Upper lobe of right lung (tissue), 1 donor: ENCODE measurements around the gene AHNAK. TPM values are rescaled to one million over a fixed set of nuclear protein-coding genes. Genes with fewer than 3 reads are reported as not detected.
"Not testable (repeated sequence)": the region's sequence is repeated elsewhere in the genome, so short reads cannot be mapped to it uniquely, and the experiment has no call there.

Source experiments
- ATAC-seq: fragments of 200-7000 bp; cut with Tn5 transposase; one replicate; pipeline ENCODE4 v1.9.1; 2020; ENCODE audit warnings: mild to moderate bottlenecking, moderate library complexity
- DNase-seq: peaks from one replicate; pipeline ENCODE4 v3.0.0-alpha.2; 2020
- H3K27ac ChIP-seq: fragments of 200-600 bp; one replicate; pipeline ENCODE4 v1.8.0; 2022
- H3K27me3 ChIP-seq: fragments of 200-600 bp; one replicate; pipeline ENCODE4 v1.8.0; 2022; ENCODE audit warnings: mild to moderate bottlenecking
- H3K36me3 ChIP-seq: fragments of 200-600 bp; one replicate; pipeline ENCODE4 v1.8.0; 2022
- H3K4me1 ChIP-seq: fragments of 200-600 bp; one replicate; pipeline ENCODE4 v1.8.0; 2022
- H3K4me3 ChIP-seq: fragments of 200-600 bp; one replicate; pipeline ENCODE4 v1.8.0; 2022; ENCODE audit warnings: mild to moderate bottlenecking
- H3K9me3 ChIP-seq: fragments of 200-600 bp; one replicate; pipeline ENCODE4 v1.8.0; 2022
- CTCF ChIP-seq: fragments of 200-600 bp; IDR thresholded peaks from one replicate; pipeline ENCODE4 v1.8.0; 2022; ENCODE audit warnings: antibody characterized with exemption
- intact Hi-C: fragments of 100-400 bp; cut with DNase I; formaldehyde crosslinking; loops from one replicate; pipeline ENCODE4 v1.11.0; 2022
- total RNA-seq: library from RNA; stranded (reverse); fragmentation: NEBNext Ultra II Directional; extraction: Animal tissue kit (Norgen Biotek cat#: 25700); gene quantifications from one replicate; pipeline ENCODE4 v1.2.1, GENCODE V29; 2021
- donor health status: DM: no; HTN: yes; CAD: no; lungs with severe emphysema.

Gene AHNAK
- total RNA-seq, 1 donor from 2014 or later: 819 TPM

DNA sequence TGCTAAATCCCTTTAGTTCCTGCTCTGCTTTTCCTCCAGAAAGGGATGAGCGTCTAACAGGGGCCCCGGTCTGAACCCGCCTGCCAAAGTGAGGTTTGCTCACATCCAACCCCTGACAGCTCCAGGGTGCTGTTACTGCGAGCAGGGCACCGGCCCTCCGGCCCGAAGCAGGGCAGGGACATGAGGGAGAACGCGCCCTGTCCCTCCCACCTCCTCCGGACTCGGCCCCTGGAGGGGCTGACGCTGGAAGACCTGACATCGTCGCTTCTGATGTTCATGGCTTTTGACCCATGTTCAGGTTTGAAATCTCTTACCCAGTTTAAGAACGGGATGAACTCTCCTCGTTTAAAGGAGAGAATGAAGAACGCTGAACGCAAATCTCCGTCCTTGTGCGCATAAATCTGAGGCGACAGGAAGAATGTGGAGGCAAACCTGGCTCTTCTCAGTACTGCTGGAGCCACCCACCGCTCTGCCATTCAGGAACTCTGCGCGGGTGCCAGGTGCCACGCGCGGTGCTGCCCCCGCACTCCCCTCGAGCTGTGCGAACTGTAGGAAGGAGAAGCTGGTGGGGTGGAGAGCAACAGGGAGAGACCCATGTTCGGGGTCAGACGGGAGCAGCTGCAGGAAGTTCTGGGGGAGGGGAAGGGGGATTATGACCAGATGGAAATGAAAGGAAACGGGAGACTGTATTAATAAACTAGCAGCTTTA, 27.9 kb upstream of the AHNAK start:
- peak; percentile 74 for DNase-seq
- H3K4me1 ChIP-seq: peaks cover 32% of the 10 kb centered on the region
- H3K36me3 ChIP-seq: peaks cover 59% of the 10 kb centered on the region

GRCh38 chr11:62573592-62574362, 27.2 kb upstream of the AHNAK start, which contains the start of gene EEF1G:
EEF1G (minus strand) TSS chr11:62573891; CDS start chr11:62573842, 49 bp downstream.
- peaks cover 61% of the 10 kb centered on the region for H3K36me3 ChIP-seq
- peak; percentile 97 for ATAC-seq
- H3K27me3 ChIP-seq: no peaks in the 10 kb centered on the region
- intact Hi-C loops: no loop called here
- H3K27ac ChIP-seq: peak within 1 kb of the TSS; percentile 92
- peak within 1 kb of the TSS; percentile 90 for H3K4me3 ChIP-seq
- DNase-seq: peak; percentile 98
- no peak for TF ChIP-seq CTCF
- H3K9me3 ChIP-seq: no peaks in the 10 kb centered on the region
- H3K4me1 ChIP-seq: peaks cover 32% of the 10 kb centered on the region

More for the DNA sequence above, 27.9 kb upstream of the AHNAK start:
- H3K9me3 ChIP-seq: no peaks in the 10 kb centered on the region
- peak overlapping the region; percentile 92 for H3K27ac ChIP-seq
- ATAC-seq: peak; percentile 7
- TF ChIP-seq CTCF: no peak
- H3K4me3 ChIP-seq: peak overlapping the region; percentile 90
- H3K27me3 ChIP-seq: no peaks in the 10 kb centered on the region
- intact Hi-C loops: no loop called here

- intact Hi-C loops: no loop called here
- DNase-seq: peak; percentile 67
- Histone ChIP-seq H3K27ac (peak overlapping the region; percentile 83), H3K4me3 (peak overlapping the region; percentile 90), H3K9me3 (no peaks in the 10 kb centered on the region), H3K4me1 (peaks cover 32% of the 10 kb centered on the region), H3K27me3 (no peaks in the 10 kb centered on the region), H3K36me3 (peaks cover 61% of the 10 kb centered on the region)
- no peak for ATAC-seq
- TF ChIP-seq CTCF: no peak
Measured at GRCh38 chr11:62573006-62573591, 26.5 kb upstream of the AHNAK start.

GRCh38 chr11:62572431-62572830, 25.8 kb upstream of the AHNAK start:
- no peak for TF ChIP-seq CTCF
- Histone ChIP-seq H3K36me3 (peaks cover 64% of the 10 kb centered on the region), H3K9me3 (no peaks in the 10 kb centered on the region), H3K27me3 (no peaks in the 10 kb centered on the region), H3K4me1 (peaks cover 32% of the 10 kb centered on the region), H3K27ac (no peak overlapping the region), H3K4me3 (peak overlapping the region; percentile 90)
- ATAC-seq: no peak
- intact Hi-C loops: no loop called here
- no peak for DNase-seq

- H3K27me3 ChIP-seq, H3K27ac ChIP-seq, H3K4me3 ChIP-seq, H3K9me3 ChIP-seq, intact Hi-C loops, DNase-seq, ATAC-seq: not testable (repeated sequence)
- peaks cover 65% of the 10 kb centered on the region for H3K36me3 ChIP-seq
- H3K4me1 ChIP-seq: peaks cover 29% of the 10 kb centered on the region
Measured at GRCh38 chr11:62571493-62571892, 24.9 kb upstream of the AHNAK start.

- intact Hi-C loops, ATAC-seq, H3K27me3 ChIP-seq, H3K27ac ChIP-seq, H3K4me3 ChIP-seq, H3K9me3 ChIP-seq, DNase-seq: not testable (repeated sequence)
- peaks cover 23% of the 10 kb centered on the region for H3K4me1 ChIP-seq
- H3K36me3 ChIP-seq: peaks cover 65% of the 10 kb centered on the region
Measured at GRCh38 chr11:62570903-62571302, 24.3 kb upstream of the AHNAK start.
